Measurements from ENCODE around the gene CCDC7. TPM values are rescaled to one million over a fixed set of nuclear protein-coding genes. Genes with fewer than 3 reads are reported as not detected.

The CCDC7 gene
- total RNA-seq, 1 experiment from 2014 or later = 6.9 TPM

- H2AFZ ChIP-seq = no peak overlapping the region
- H3K4me2 ChIP-seq = no peak overlapping the region
- ChIA-PET POLR2A (ENCODE audit: unreplicated experiment) (interaction anchor here (0.6 kb wide), 1 partner anchor 154 kb away, joined by 6 read pairs; no protein-coding TSS in a partner anchor), CTCF (no interaction called here)
- H3K79me2 ChIP-seq (ENCODE audit: low read depth) = no peaks in the 10 kb centered on the region
- no peaks in the 10 kb centered on the region for H3K9me2 ChIP-seq (ENCODE audit: insufficient read depth)
- no peaks in the 10 kb centered on the region for H3K36me3 ChIP-seq (ENCODE audit: low read depth)
- no peaks in the 10 kb centered on the region for H4K20me1 ChIP-seq (ENCODE audit: insufficient read depth)
- no peaks in the 10 kb centered on the region for H3K27me3 ChIP-seq (ENCODE audit: insufficient read depth, low read depth)
- no peak overlapping the region for H3K4me3 ChIP-seq
- no peak for TF ChIP-seq EZH2 (IDR thresholded peaks at IDR 0.05; ENCODE audit: low read depth)
- TF ChIP-seq, protein P1, sequence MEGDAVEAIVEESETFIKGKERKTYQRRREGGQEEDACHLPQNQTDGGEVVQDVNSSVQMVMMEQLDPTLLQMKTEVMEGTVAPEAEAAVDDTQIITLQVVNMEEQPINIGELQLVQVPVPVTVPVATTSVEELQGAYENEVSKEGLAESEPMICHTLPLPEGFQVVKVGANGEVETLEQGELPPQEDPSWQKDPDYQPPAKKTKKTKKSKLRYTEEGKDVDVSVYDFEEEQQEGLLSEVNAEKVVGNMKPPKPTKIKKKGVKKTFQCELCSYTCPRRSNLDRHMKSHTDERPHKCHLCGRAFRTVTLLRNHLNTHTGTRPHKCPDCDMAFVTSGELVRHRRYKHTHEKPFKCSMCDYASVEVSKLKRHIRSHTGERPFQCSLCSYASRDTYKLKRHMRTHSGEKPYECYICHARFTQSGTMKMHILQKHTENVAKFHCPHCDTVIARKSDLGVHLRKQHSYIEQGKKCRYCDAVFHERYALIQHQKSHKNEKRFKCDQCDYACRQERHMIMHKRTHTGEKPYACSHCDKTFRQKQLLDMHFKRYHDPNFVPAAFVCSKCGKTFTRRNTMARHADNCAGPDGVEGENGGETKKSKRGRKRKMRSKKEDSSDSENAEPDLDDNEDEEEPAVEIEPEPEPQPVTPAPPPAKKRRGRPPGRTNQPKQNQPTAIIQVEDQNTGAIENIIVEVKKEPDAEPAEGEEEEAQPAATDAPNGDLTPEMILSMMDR (conservative IDR thresholded peaks at IDR 0.05) = no peak
- intact Hi-C loops (cut with micrococcal nuclease; ENCODE audit: unreplicated experiment) = no loop called here
- H3K4me1 ChIP-seq (replicated peaks; ENCODE audit: insufficient read depth) = no peaks in the 10 kb centered on the region
- no peaks in the 10 kb centered on the region for H3K9me3 ChIP-seq (ENCODE audit: insufficient read depth, low read depth)
- BruUV-seq (replicated peaks) = no TSS peak
- no peak for DNase-seq
- H3K27ac ChIP-seq = no peak overlapping the region
- H3F3A ChIP-seq (ENCODE audit: insufficient read depth, low read depth) = no peaks in the 10 kb centered on the region
These were observed 408.5 kb downstream of the CCDC7 start for GRCh38 chr10:32854435-32854834.

- CTCF ChIA-PET = no interaction called here
- Histone ChIP-seq H4K20me1 (ENCODE audit: insufficient read depth) (no peaks in the 10 kb centered on the region), H3K79me2 (ENCODE audit: low read depth) (no peaks in the 10 kb centered on the region), H3F3A (ENCODE audit: insufficient read depth, low read depth) (no peaks in the 10 kb centered on the region), H3K4me1 (replicated peaks; ENCODE audit: insufficient read depth) (no peaks in the 10 kb centered on the region), H3K9me2 (ENCODE audit: insufficient read depth) (no peaks in the 10 kb centered on the region), H3K9me3 (ENCODE audit: insufficient read depth, low read depth) (no peaks in the 10 kb centered on the region), H3K36me3 (ENCODE audit: low read depth) (no peaks in the 10 kb centered on the region), H3K4me3 (no peak overlapping the region), H3K27me3 (ENCODE audit: insufficient read depth, low read depth) (no peaks in the 10 kb centered on the region), H3K4me2 (no peak overlapping the region), H2AFZ (no peak overlapping the region), H3K27ac (no peak overlapping the region)
- POLR2A ChIA-PET (ENCODE audit: unreplicated experiment) = no interaction called here
- no peak for TF ChIP-seq EZH2 (IDR thresholded peaks at IDR 0.05; ENCODE audit: low read depth)
- TF ChIP-seq, protein P1 (conservative IDR thresholded peaks at IDR 0.05) = no peak
- intact Hi-C loops (cut with micrococcal nuclease; ENCODE audit: unreplicated experiment) = no loop called here
- no peak for DNase-seq
- BruUV-seq (replicated peaks) = no TSS peak
These were observed 419.2 kb downstream of the CCDC7 start for GRCh38 chr10:32865170-32865569.

DNA sequence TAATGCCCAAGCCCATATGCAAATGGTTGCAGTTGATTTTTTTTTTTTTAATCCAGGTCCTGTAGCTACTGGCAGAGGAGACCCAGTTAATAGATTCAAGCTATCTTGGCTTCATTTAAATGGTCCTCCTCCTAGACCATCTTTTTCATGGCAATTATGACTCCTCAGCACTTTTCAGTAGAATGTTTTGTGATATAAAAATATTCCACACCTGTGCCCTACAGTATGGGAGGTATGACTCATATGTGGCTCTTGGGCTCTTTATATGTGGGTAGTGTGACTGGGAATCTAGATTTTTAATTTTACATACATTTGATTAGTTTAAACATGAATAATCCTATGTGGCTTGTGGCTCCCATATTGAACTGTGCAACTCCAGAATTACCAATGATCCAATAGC, 432.0 kb downstream of the CCDC7 start:
- Histone ChIP-seq H3K79me2 (ENCODE audit: low read depth) (no peaks in the 10 kb centered on the region), H3F3A (ENCODE audit: insufficient read depth, low read depth) (no peaks in the 10 kb centered on the region), H3K9me2 (ENCODE audit: insufficient read depth) (no peaks in the 10 kb centered on the region), H3K36me3 (ENCODE audit: low read depth) (no peaks in the 10 kb centered on the region), H3K4me1 (replicated peaks; ENCODE audit: insufficient read depth) (no peaks in the 10 kb centered on the region), H3K4me2 (no peak overlapping the region), H2AFZ (no peak overlapping the region), H3K27me3 (ENCODE audit: insufficient read depth, low read depth) (no peaks in the 10 kb centered on the region), H3K4me3 (no peak overlapping the region), H3K27ac (no peak overlapping the region), H3K9me3 (ENCODE audit: insufficient read depth, low read depth) (no peaks in the 10 kb centered on the region), H4K20me1 (ENCODE audit: insufficient read depth) (no peaks in the 10 kb centered on the region)
- BruUV-seq (replicated peaks) = no TSS peak
- TF ChIP-seq EZH2 (IDR thresholded peaks at IDR 0.05; ENCODE audit: low read depth) = no peak
- TF ChIP-seq, protein P1 (conservative IDR thresholded peaks at IDR 0.05) = no peak
- CTCF ChIA-PET = no interaction called here
- intact Hi-C loops (cut with micrococcal nuclease; ENCODE audit: unreplicated experiment) = no loop called here
- DNase-seq = no peak
- POLR2A ChIA-PET (ENCODE audit: unreplicated experiment) = interaction anchor here (0.7 kb wide), 1 partner anchor 419 kb away, joined by 3 read pairs; no protein-coding TSS in a partner anchor
